Heart right ventricle (tissue), 16 donors: ENCODE measurements around the gene PDLIM3. TPM values are rescaled to one million over a fixed set of nuclear protein-coding genes. Genes with fewer than 3 reads are reported as not detected.

Experiments used
- ATAC-seq, 8 donors: fragments of 200-7000 bp; cut with Tn5 transposase; one replicate each; pipeline ENCODE4 v1.9.1; 2020; ENCODE audit warnings: mild to moderate bottlenecking in 8 of 8, moderate library complexity in 8 of 8, moderate number of reproducible peaks in 1 of 8
- DNase-seq, 2 donors: peaks; one replicate each; pipeline ENCODE4 v3.0.0-alpha.2; 2020
- H3K27ac ChIP-seq, 10 donors: fragments of 200-600 bp; sonication (generic) in 2 of 10; one replicate each; pipeline versions ENCODE4 v1.5.0 to v1.8.0; 2020 to 2022; ENCODE audit warnings: mild to moderate bottlenecking in 3 of 10
- H3K27me3 ChIP-seq, 7 donors: fragments of 200-600 bp; one replicate each; pipeline ENCODE4 v1.8.0; 2021 to 2022; ENCODE audit warnings: mild to moderate bottlenecking in 2 of 7
- H3K36me3 ChIP-seq, 9 donors: fragments of 200-600 bp; sonication (generic) in 1 of 9; one replicate each; pipeline versions ENCODE4 v1.5.0 to v1.8.0; 2020 to 2022; ENCODE audit warnings: mild to moderate bottlenecking in 2 of 9
- H3K4me1 ChIP-seq, 9 donors: fragments of 200-600 bp; sonication (generic) in 1 of 9; one replicate each; pipeline versions ENCODE4 v1.5.0 to v1.8.0; 2020 to 2022; ENCODE audit warnings: mild to moderate bottlenecking in 4 of 9
- H3K4me3 ChIP-seq, 10 donors: fragments of 200-600 bp; sonication (generic) in 2 of 10; one replicate each; pipeline versions ENCODE4 v1.5.0 to v1.8.0; 2020 to 2022; ENCODE audit warnings: mild to moderate bottlenecking in 7 of 10, moderate library complexity in 2 of 10
- H3K9me3 ChIP-seq, 11 donors: fragments of 200-600 bp in 10 of 11; sonication (generic) in 2 of 11; one replicate each; pipeline versions ENCODE4 v1.5.0 to v1.8.0; 2013 to 2022; ENCODE audit warnings: mild to moderate bottlenecking in 2 of 11, control low read depth in 1 of 11, moderate library complexity in 1 of 11
- WGBS, 2 donors: extraction: QIAGEN DNeasy Blood & Tissue Kit; methylation state at CpG; one replicate each; pipeline ENCODE4 v1.1.7; 2013; ENCODE audit warnings: inconsistent platforms in 1 of 2; 5-methylcytosine and 5-hydroxymethylcytosine counted together
- intact Hi-C, 10 donors: fragments of 100-400 bp; cut with DNase I; formaldehyde crosslinking; loops; one replicate each; pipeline versions ENCODE4 v1.11.1 to v1.14.2; 2022
- long read RNA-seq, 3 donors: library from polyadenylated mRNA; unstranded; transcript quantifications; one replicate each; pipeline ENCODE4 v2.0.0, GENCODE V29; 2020 to 2021
- polyA plus RNA-seq, 2 donors: library from polyadenylated mRNA; stranded (reverse); fragments of 200-250 nt; gene quantifications; one replicate each; pipeline ENCODE4 v1.2.3, GENCODE V29; 2013
- total RNA-seq, 10 donors: library from RNA; stranded (reverse); fragmentation: NEBNext Ultra II Directional in 3 of 10; extraction: Animal tissue kit (Norgen Biotek cat#: 25700) in 3 of 10; gene quantifications; one replicate each; pipeline versions ENCODE4 v1.2.1 to v1.2.4, GENCODE V29; 2021 to 2023
- TF ChIP-seq, protein P1 (sequence below), 9 donors: fragments of 200-600 bp; sonication (generic) in 2 of 9; IDR thresholded peaks; one replicate each; pipeline versions ENCODE4 v1.5.0 to v1.8.0; 2021 to 2022; ENCODE audit warnings: antibody characterized with exemption in 9 of 9, mild to moderate bottlenecking in 5 of 9, moderate library complexity in 1 of 9
- donor health status: Arrhythmogenic right ventricular cardiomyopathy.
- donor health status: ischemic (EF 13 %, LVEDD 7.1; RV severe dilation, severe dysfunction).
- donor health status: healthy with polysubstance abuse.
- donor health status: DM: no; HTN: yes; CAD: no.
- donor health status: DM: no; HTN: no; CAD: no.
- donor health status: ischemic (EF 25% LVEDD 6.9; RV normal size, moderate dysfunction).
- donor health status: ischemic (EF 25% LVEDD 5.7; RV mildly dilated, moderate dysfunction).
- donor health status: healthy.
- donor health status: DM: yes; HTN: yes; CAD: no.
- donor health status: Ischemic cardiomyopathy.
- donor health status: ischemic (EF 35%, LVEDD 5.7; RV mildly dilated, moderate dysfunction).
- donor health status: nonischemic (EF 11% LVEDD 7.7; RV severe dilation, severe dysfunction).
- donor health status: DM: yes; HTN: yes; CAD: no.
- donor health status: PGD.
- donor health status: ischemic (EF 29% LVEDD 5.4; RV normal size, mild dysfunction).
- donor health status: nonischemic (EF 23%, LVEDD 6.1; RV moderate dilation, normal function).

Gene PDLIM3, protein sequence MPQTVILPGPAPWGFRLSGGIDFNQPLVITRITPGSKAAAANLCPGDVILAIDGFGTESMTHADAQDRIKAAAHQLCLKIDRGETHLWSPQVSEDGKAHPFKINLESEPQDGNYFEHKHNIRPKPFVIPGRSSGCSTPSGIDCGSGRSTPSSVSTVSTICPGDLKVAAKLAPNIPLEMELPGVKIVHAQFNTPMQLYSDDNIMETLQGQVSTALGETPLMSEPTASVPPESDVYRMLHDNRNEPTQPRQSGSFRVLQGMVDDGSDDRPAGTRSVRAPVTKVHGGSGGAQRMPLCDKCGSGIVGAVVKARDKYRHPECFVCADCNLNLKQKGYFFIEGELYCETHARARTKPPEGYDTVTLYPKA
- total RNA-seq (100 to 1,000 TPM; 112 to 846 (median 292) TPM), polyA plus RNA-seq (100 to 1,000 TPM; 120 to 538 TPM)
- long read RNA-seq, donor 1, transcript PDLIM3-203 (7 exons, 1,672 nt): major isoform, 26 of 52 reads
- long read RNA-seq, donor 1, transcript PDLIM3-201 (8 exons, 2,803 nt): minor isoform, 7 of 52 reads
- long read RNA-seq, donor 1, partial matches to known transcripts: 7 of 52 reads
- long read RNA-seq, donor 1, other reads (novel, unspliced or antisense): 9 of 52 reads
- long read RNA-seq, donor 2, transcript PDLIM3-201 (8 exons, 2,803 nt): minor isoform, 13 of 67 reads
- long read RNA-seq, donor 2, transcript PDLIM3-203 (7 exons, 1,672 nt): major isoform, 27 of 67 reads
- long read RNA-seq, donor 2, transcript PDLIM3-212 (7 exons, 1,108 nt): minor isoform, 6 of 67 reads
- long read RNA-seq, donor 2, partial matches to known transcripts: 3 of 67 reads
- long read RNA-seq, donor 2, other reads (novel, unspliced or antisense): 17 of 67 reads
- long read RNA-seq, donor 3, full-length matches to known transcripts: 436 of 607 reads
- long read RNA-seq, donor 3, partial matches to known transcripts: 51 of 607 reads
- long read RNA-seq, donor 3, other reads (novel, unspliced or antisense): 120 of 607 reads

DNA sequence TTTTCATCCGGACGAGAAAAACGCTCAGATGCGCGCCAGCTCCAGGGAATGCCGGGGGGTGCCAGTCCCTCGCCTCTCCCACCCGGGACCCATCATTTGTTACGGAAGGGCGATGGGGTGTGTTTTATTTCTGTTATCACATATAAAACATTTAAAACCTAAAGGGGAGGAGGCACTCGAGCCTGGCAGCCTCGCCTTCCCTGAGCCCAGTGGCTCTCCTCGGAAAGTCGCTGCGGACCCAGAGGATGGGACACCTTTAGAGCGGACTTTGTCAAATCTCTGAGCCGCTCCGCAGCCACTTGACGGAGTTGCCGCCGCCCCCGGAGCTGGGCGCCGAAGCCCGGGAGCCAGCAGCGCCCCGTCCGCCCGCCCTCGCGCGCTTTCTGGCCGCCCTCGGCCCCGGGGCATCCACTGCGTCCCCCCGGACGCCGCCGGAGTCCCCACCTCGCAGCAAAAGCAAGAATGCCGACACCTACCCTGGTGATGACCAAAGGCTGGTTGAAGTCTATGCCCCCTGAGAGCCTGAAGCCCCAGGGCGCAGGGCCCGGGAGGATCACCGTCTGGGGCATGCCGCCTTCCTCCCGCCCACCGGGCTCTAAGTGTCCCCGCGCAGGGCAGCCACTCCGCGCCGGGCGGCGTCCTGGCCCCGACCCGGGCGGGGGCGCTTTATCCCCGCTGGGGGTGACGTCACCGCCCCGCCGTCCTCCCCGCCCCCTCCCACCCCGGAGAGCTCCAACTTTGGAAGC, at the start of gene PDLIM3:
Gene PDLIM3 (minus strand): TSS at position 642 of the 746 bp plus-strand sequence. CDS start 73 bp downstream, at position 569.
- Histone ChIP-seq H3K27ac (peak within 1 kb of the TSS; percentile 90 to 99 (median 95)), H3K36me3 (peaks cover 0 to 1% (median 0%) of the 10 kb centered on the region in 9 donors), H3K9me3 (no peaks in the 10 kb centered on the region), H3K4me3 (peak within 1 kb of the TSS; percentile 63 to 95 (median 79)), H3K4me1 (peaks cover 0 to 34% (median 14%) of the 10 kb centered on the region in 9 donors), H3K27me3 (peaks cover 0 to 52% (median 4%) of the 10 kb centered on the region in 7 donors)
- 1% methylated on average over 66 of the region's 66 CpGs for WGBS, 2 donors
- intact Hi-C loops: loop anchor here in 6 of 10 donors (1.0 to 10.0 kb wide), 6 partner anchors 32 to 63 kb away; partner anchors contain the start of gene CCDC110 (in 4 of the 6)
- ATAC-seq: peak; percentile 80 to 95 (median 86)
- TF ChIP-seq, protein P1, sequence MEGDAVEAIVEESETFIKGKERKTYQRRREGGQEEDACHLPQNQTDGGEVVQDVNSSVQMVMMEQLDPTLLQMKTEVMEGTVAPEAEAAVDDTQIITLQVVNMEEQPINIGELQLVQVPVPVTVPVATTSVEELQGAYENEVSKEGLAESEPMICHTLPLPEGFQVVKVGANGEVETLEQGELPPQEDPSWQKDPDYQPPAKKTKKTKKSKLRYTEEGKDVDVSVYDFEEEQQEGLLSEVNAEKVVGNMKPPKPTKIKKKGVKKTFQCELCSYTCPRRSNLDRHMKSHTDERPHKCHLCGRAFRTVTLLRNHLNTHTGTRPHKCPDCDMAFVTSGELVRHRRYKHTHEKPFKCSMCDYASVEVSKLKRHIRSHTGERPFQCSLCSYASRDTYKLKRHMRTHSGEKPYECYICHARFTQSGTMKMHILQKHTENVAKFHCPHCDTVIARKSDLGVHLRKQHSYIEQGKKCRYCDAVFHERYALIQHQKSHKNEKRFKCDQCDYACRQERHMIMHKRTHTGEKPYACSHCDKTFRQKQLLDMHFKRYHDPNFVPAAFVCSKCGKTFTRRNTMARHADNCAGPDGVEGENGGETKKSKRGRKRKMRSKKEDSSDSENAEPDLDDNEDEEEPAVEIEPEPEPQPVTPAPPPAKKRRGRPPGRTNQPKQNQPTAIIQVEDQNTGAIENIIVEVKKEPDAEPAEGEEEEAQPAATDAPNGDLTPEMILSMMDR (IDR thresholded peaks at IDR 0.05): peak in 1 of 9 donors; percentile 32
- DNase-seq: peak; percentile 72 to 80

DNA sequence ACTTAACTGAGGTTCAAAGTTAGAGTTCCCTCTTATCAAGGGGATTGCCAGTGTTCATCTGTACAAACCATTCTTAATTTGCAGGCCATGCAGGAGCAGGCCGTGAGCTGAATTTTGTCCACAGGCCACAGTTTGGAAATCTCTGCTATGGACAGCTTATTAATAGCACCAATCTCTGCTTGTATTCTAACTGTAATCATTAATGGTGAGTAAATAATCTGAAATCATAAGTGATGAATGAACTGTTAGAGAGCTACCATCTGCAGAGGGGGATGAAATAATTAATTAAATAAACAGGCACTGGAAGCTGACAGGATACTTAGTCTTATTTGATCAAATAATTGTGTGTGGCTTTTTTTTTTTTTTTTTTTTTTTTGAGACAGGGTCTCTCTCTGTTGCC, 48.5 kb upstream of the PDLIM3 start:
- intact Hi-C loops: no loop called here
- H3K4me3 ChIP-seq: no peak overlapping the region
- peaks cover 0 to 5% (median 0%) of the 10 kb centered on the region in 11 donors for H3K9me3 ChIP-seq
- TF ChIP-seq, protein P1 (IDR thresholded peaks at IDR 0.05): no peak
- WGBS, 2 donors: 72 to 88% methylated on average over 1 of the region's 1 CpG
- no peak for DNase-seq
- peaks cover 0 to 16% (median 0%) of the 10 kb centered on the region in 7 donors for H3K27me3 ChIP-seq
- ATAC-seq: no peak
- peaks cover 0 to 11% (median 0%) of the 10 kb centered on the region in 9 donors for H3K4me1 ChIP-seq
- peaks cover 0 to 28% (median 0%) of the 10 kb centered on the region in 9 donors for H3K36me3 ChIP-seq
- peak overlapping the region in 4 of 10 donors; percentile 17 to 62 (median 61) for H3K27ac ChIP-seq

DNA sequence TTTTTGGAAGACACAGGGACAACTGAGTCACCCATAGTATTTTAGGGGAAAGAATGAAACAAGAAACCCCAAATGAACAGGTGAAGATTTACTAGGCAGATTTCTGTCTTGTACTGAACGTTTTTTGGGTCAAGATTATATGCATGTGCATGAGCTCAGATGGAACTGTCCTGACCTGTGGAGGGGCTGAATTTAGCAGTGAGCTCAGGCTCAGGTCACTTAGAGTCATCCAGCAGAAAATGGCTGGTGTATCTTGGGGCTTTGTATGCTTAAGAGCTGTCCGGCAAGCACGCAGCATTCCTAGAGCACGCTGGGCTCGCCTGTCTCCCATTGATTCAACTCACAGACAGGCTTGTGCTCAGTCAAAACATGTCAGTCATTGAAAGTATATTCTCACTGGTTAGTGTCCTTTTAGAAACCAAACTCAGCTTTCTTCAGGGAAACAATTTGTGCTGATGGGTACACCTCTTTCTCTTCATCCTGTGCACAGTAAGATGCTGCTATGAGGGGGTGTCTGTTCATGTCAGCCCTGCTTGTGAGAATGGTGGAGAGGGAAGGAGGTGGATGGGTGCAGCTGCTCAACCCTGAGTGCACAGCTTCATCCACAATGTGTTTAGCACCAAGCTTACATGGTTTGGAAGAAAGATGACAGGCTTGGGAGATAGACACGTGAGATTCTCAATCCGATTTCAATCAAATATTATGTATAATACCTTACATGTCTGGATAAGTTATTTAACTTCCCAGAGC, 47.5 kb upstream of the PDLIM3 start:
- Histone ChIP-seq H3K9me3 (peaks cover 0 to 9% (median 0%) of the 10 kb centered on the region in 11 donors), H3K27ac (peak overlapping the region in 6 of 10 donors; percentile 9 to 62 (median 44)), H3K27me3 (peaks cover 0 to 15% (median 0%) of the 10 kb centered on the region in 7 donors), H3K36me3 (peaks cover 0 to 26% (median 0%) of the 10 kb centered on the region in 9 donors), H3K4me3 (no peak overlapping the region), H3K4me1 (peaks cover 0 to 11% (median 0%) of the 10 kb centered on the region in 9 donors)
- WGBS, 2 donors: 59 to 63% methylated on average over 7 of the region's 7 CpGs
- ATAC-seq: peak; percentile 32 to 89 (median 72)
- TF ChIP-seq, protein P1 (IDR thresholded peaks at IDR 0.05): no peak
- no peak for DNase-seq
- intact Hi-C loops: no loop called here
